KMS-11 (cell line): ENCODE measurements around the gene TOP3A.

Source experiments
- H2AFZ ChIP-seq: fragments of 200-600 bp; sonication (generic); 2 replicates; pipeline ENCODE4 v1.6.1; 2016; ENCODE audit warnings: antibody characterized with exemption, mixed run types, low read depth
- H3K27ac ChIP-seq: fragments of 200-600 bp; sonication (generic); 2 replicates; pipeline ENCODE4 v1.6.1; 2016; ENCODE audit warnings: mild to moderate bottlenecking, mixed run types
- H3K27me3 ChIP-seq: fragments of 200-600 bp; sonication (generic); 2 replicates; pipeline ENCODE4 v1.6.1; 2017; ENCODE audit warnings: mild to moderate bottlenecking, low read depth, mixed run types, moderate library complexity; ENCODE audit not compliant: insufficient read depth
- H3K36me3 ChIP-seq: fragments of 200-600 bp; sonication (generic); 2 replicates; pipeline ENCODE4 v1.6.1; 2017; ENCODE audit warnings: mild to moderate bottlenecking, mixed run types; ENCODE audit not compliant: insufficient read depth
- H3K4me1 ChIP-seq: fragments of 200-600 bp; sonication (generic); 2 replicates; pipeline ENCODE4 v1.6.1; 2016; ENCODE audit warnings: mild to moderate bottlenecking, low read depth, mixed run types; ENCODE audit not compliant: poor library complexity, severe bottlenecking
- H3K4me2 ChIP-seq: fragments of 200-600 bp; sonication (generic); 2 replicates; pipeline ENCODE4 v1.7.0; 2016; ENCODE audit warnings: mild to moderate bottlenecking, mixed run types
- H3K4me3 ChIP-seq: fragments of 200-600 bp; sonication (generic); IDR thresholded peaks from 2 replicates; pipeline ENCODE4 v1.6.1; 2017; ENCODE audit warnings: low read depth, low read length, mixed read lengths; ENCODE audit not compliant: insufficient read depth
- H3K79me2 ChIP-seq: fragments of 200-600 bp; sonication (generic); 2 replicates; pipeline ENCODE4 v1.6.1; 2016; ENCODE audit warnings: low read depth, mixed run types; ENCODE audit not compliant: insufficient read depth
- H3K9ac ChIP-seq: fragments of 200-600 bp; sonication (generic); 2 replicates; pipeline ENCODE4 v1.6.1; 2016; ENCODE audit warnings: mild to moderate bottlenecking, mixed run types
- H4K20me1 ChIP-seq: fragments of 200-600 bp; sonication (generic); 2 replicates; pipeline ENCODE4 v1.6.1; 2016; ENCODE audit warnings: mild to moderate bottlenecking, mixed run types; ENCODE audit not compliant: insufficient read depth
- CTCF ChIP-seq: fragments of 200-600 bp; sonication (generic); conservative IDR thresholded peaks from 2 replicates; pipeline ENCODE4 v1.6.1; 2017; ENCODE audit warnings: low read depth, mild to moderate bottlenecking, antibody characterized with exemption, low read length, moderate library complexity, mixed read lengths

The TOP3A gene

GRCh38 chr17:18233803-18234518 is 80.8 kb downstream of the TOP3A start:
- H4K20me1 ChIP-seq = no peaks in the 10 kb centered on the region
- no peaks in the 10 kb centered on the region for H3K36me3 ChIP-seq
- no peak for TF ChIP-seq CTCF

DNA sequence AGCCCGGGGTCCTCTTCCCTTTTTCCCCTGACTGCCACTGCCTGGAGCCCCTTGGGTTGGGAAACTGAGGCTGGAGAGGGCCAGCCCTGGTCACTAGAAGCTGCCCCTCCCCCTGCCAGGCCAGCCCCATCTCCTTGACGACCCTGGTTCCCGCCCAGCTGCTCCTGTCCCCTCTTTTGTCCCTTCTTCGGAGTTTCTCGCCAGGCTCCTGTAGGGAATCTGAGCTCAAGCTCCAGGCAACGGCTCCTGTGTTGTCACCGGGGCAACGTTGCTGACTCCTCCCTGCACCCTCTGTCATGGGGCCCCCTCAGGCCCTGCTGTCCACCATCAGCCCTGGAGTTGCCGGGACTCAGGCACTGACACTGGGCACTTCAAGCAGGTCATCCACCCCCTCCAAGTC is 83.6 kb downstream of the TOP3A start:
- H4K20me1 ChIP-seq = no peaks in the 10 kb centered on the region
- no peak for TF ChIP-seq CTCF
- no peak overlapping the region for H3K27ac ChIP-seq
- no peak overlapping the region for H2AFZ ChIP-seq
- H3K4me3 ChIP-seq = no peak overlapping the region
- no peak overlapping the region for H3K4me2 ChIP-seq
- no peaks in the 10 kb centered on the region for H3K27me3 ChIP-seq
- no peak overlapping the region for H3K9ac ChIP-seq
- no peaks in the 10 kb centered on the region for H3K79me2 ChIP-seq
- H3K4me1 ChIP-seq = no peaks in the 10 kb centered on the region
- H3K36me3 ChIP-seq = no peaks in the 10 kb centered on the region

More at GRCh38 chr17:18233803-18234518, 80.8 kb downstream of the TOP3A start:
- H3K4me2 ChIP-seq = no peak overlapping the region
- no peaks in the 10 kb centered on the region for H3K4me1 ChIP-seq
- H3K27me3 ChIP-seq = no peaks in the 10 kb centered on the region
- no peak overlapping the region for H3K4me3 ChIP-seq
- H3K27ac ChIP-seq = no peak overlapping the region
- no peak overlapping the region for H3K9ac ChIP-seq
- H2AFZ ChIP-seq = no peak overlapping the region
- H3K79me2 ChIP-seq = no peaks in the 10 kb centered on the region

GRCh38 chr17:18230288-18231141 is 84.3 kb downstream of the TOP3A start:
- no peaks in the 10 kb centered on the region for H3K4me1 ChIP-seq
- H3K36me3 ChIP-seq = no peaks in the 10 kb centered on the region
- no peaks in the 10 kb centered on the region for H3K27me3 ChIP-seq
- H3K4me2 ChIP-seq = no peak overlapping the region
- H3K79me2 ChIP-seq = no peaks in the 10 kb centered on the region
- TF ChIP-seq CTCF = no peak
- H3K27ac ChIP-seq = no peak overlapping the region
- no peak overlapping the region for H3K9ac ChIP-seq
- no peak overlapping the region for H3K4me3 ChIP-seq
- no peak overlapping the region for H2AFZ ChIP-seq
- H4K20me1 ChIP-seq = no peaks in the 10 kb centered on the region

DNA sequence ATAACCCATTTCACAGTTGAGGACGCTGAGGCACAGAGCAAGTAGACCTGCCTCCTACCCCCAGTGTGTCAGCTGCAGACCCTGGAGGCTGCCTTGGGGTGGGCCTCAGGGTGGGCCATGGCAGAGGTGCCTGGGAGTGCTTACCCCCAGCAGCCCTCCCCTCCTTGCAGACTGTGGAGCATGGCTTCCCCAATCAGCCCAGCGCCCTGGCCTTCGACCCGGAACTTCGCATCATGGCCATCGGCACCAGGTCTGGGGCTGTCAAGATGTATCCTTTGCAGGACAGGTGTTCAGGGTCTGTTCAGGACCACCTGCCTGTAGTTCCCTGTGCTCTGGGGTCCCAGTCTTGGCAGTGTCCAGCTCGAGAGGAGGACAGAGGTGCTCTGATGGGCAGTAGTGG is 85.0 kb downstream of the TOP3A start:
- Histone ChIP-seq H2AFZ (no peak overlapping the region), H3K36me3 (no peaks in the 10 kb centered on the region), H3K4me1 (no peaks in the 10 kb centered on the region), H3K79me2 (no peaks in the 10 kb centered on the region), H3K4me2 (no peak overlapping the region), H4K20me1 (no peaks in the 10 kb centered on the region), H3K4me3 (no peak overlapping the region), H3K9ac (no peak overlapping the region), H3K27me3 (no peaks in the 10 kb centered on the region), H3K27ac (no peak overlapping the region)
- TF ChIP-seq CTCF = no peak
